Gastroesophageal sphincter (tissue), 4 donors: ENCODE data around the gene GMDS. TPM values are rescaled to one million over a fixed set of nuclear protein-coding genes. Genes with fewer than 3 reads are reported as not detected.
A peak's percentile ranks its signal among the peaks of the same experiment; 100 is the strongest.

Experiments
- ATAC-seq: fragments of 150-250 bp; one replicate; pipeline ENCODE4 v1.9.1; 2016; ENCODE audit warnings: mild to moderate bottlenecking, moderate library complexity
- H3K27ac ChIP-seq, 4 donors: fragments of 200-600 bp; sonication (generic) in 3 of 4; 1 replicate in 3 of 4; 2 replicates in 1 of 4; pipeline ENCODE4 v1.5.1; 2016 to 2019
- H3K27me3 ChIP-seq: fragments of 200-600 bp; sonication (generic); one replicate; pipeline ENCODE4 v1.5.1; 2019
- H3K36me3 ChIP-seq, 2 donors: fragments of 200-600 bp; sonication (generic); one replicate each; pipeline ENCODE4 v1.5.1; 2019; ENCODE audit warnings: control low read depth in 1 of 2
- H3K4me1 ChIP-seq, 3 donors: fragments of 200-600 bp; sonication (generic); 1 replicate in 2 of 3; 2 replicates in 1 of 3; pipeline ENCODE4 v1.5.1; 2016 to 2019; ENCODE audit warnings: control low read depth in 2 of 3
- H3K4me3 ChIP-seq, 2 donors: fragments of 200-600 bp; sonication (generic); one replicate each; pipeline ENCODE4 v1.5.1; 2019; ENCODE audit warnings: mild to moderate bottlenecking in 1 of 2, moderate library complexity in 1 of 2
- H3K9me3 ChIP-seq, 3 donors: fragments of 200-600 bp; sonication (generic); one replicate each; pipeline ENCODE4 v1.5.1; 2017 to 2019; ENCODE audit warnings: control low read depth in 2 of 3
- CTCF ChIP-seq, 4 experiments: fragments of 200-600 bp in 2 of 4; fragments of 450-650 bp in 2 of 4; sonication (generic) in 1 of 4; IDR thresholded peaks; one replicate each; pipeline ENCODE4 v1.5.1; 2017 to 2019; ENCODE audit warnings: antibody characterized with exemption in 4 of 4, mild to moderate bottlenecking in 2 of 4, moderate library complexity in 2 of 4
- EP300 ChIP-seq: sonication (generic); formaldehyde crosslinking; IDR thresholded peaks from one replicate; pipeline ENCODE4 v1.6.1; 2017; ENCODE audit warnings: antibody characterized with exemption, mild to moderate bottlenecking
- POLR2A ChIP-seq, 2 donors: fragments of 450-650 bp; IDR thresholded peaks; one replicate each; pipeline ENCODE4 v1.6.1; 2017; ENCODE audit warnings: antibody characterized with exemption in 2 of 2, mild to moderate bottlenecking in 2 of 2, moderate library complexity in 1 of 2
- POLR2AphosphoS5 ChIP-seq: sonication (generic); formaldehyde crosslinking; IDR thresholded peaks from one replicate; pipeline ENCODE4 v1.6.1; 2017; ENCODE audit warnings: antibody characterized with exemption
- WGBS, 2 donors: methylation state at CpG; one replicate each; pipeline ENCODE4 v1.1.5; 2018; ENCODE audit warnings: low coverage in 1 of 2; 5-methylcytosine and 5-hydroxymethylcytosine counted together
- total RNA-seq, 4 donors: library from RNA; depleted of rRNA; stranded (reverse); fragments of >200 nt; gene quantifications; one replicate each; pipeline ENCODE4 v1.1.0, GENCODE V29; 2016

The GMDS gene
- total RNA-seq, 4 donors from 2014 or later = 5.0 to 14.7 (median 6.4) TPM

GRCh38 chr6:1787894-1788293 is 457.5 kb downstream of the GMDS start:
- no peaks in the 10 kb centered on the region for H3K36me3 ChIP-seq
- no peak overlapping the region for H3K4me3 ChIP-seq
- H3K9me3 ChIP-seq = no peaks in the 10 kb centered on the region
- H3K4me1 ChIP-seq = no peaks in the 10 kb centered on the region
- 19 to 29% methylated on average over 3 to 5 of the region's 8 CpGs for WGBS, 2 donors
- TF ChIP-seq EP300 (no peak), CTCF (IDR thresholded peaks at IDR 0.05) (no peak), POLR2A (IDR thresholded peaks at IDR 0.05) (no peak), POLR2AphosphoS5 (no peak)
- H3K27me3 ChIP-seq = no peaks in the 10 kb centered on the region
- no peak overlapping the region for H3K27ac ChIP-seq
- ATAC-seq = peak; percentile 40

GRCh38 chr6:1786455-1787453 is 458.7 kb downstream of the GMDS start:
- no peak for ATAC-seq
- H3K4me3 ChIP-seq = no peak overlapping the region
- no peak overlapping the region for H3K27ac ChIP-seq
- no peaks in the 10 kb centered on the region for H3K4me1 ChIP-seq
- 93 to 95% methylated on average over 11 to 15 of the region's 15 CpGs for WGBS, 2 donors
- no peaks in the 10 kb centered on the region for H3K9me3 ChIP-seq
- TF ChIP-seq EP300 = no peak
- no peak for TF ChIP-seq POLR2A (IDR thresholded peaks at IDR 0.05)
- no peak for TF ChIP-seq POLR2AphosphoS5
- no peak for TF ChIP-seq CTCF (IDR thresholded peaks at IDR 0.05)
- H3K27me3 ChIP-seq = no peaks in the 10 kb centered on the region
- H3K36me3 ChIP-seq = no peaks in the 10 kb centered on the region

- H3K27me3 ChIP-seq = no peaks in the 10 kb centered on the region
- no peak overlapping the region for H3K27ac ChIP-seq
- H3K4me1 ChIP-seq = no peaks in the 10 kb centered on the region
- peak; percentile 48 for ATAC-seq
- H3K36me3 ChIP-seq = no peaks in the 10 kb centered on the region
- H3K4me3 ChIP-seq = no peak overlapping the region
- no peaks in the 10 kb centered on the region for H3K9me3 ChIP-seq
- no peak for TF ChIP-seq EP300
- TF ChIP-seq POLR2A (IDR thresholded peaks at IDR 0.05) = no peak
- WGBS, 2 donors = 52 to 67% methylated on average over 1 to 5 of the region's 6 CpGs
Measured at GRCh38 chr6:1784422-1784884, 461.0 kb downstream of the GMDS start.

- 98 to 100% methylated on average over 1 to 4 of the region's 4 CpGs for WGBS, 2 donors
- ATAC-seq = no peak
- Histone ChIP-seq H3K36me3 (no peaks in the 10 kb centered on the region), H3K27ac (no peak overlapping the region), H3K9me3 (no peaks in the 10 kb centered on the region), H3K27me3 (no peaks in the 10 kb centered on the region), H3K4me1 (peaks cover 0 to 13% (median 0%) of the 10 kb centered on the region in 3 donors), H3K4me3 (no peak overlapping the region)
- TF ChIP-seq CTCF (IDR thresholded peaks at IDR 0.05) (no peak), POLR2A (IDR thresholded peaks at IDR 0.05) (no peak), POLR2AphosphoS5 (no peak), EP300 (no peak)
Measured at GRCh38 chr6:1781817-1782184, 463.6 kb downstream of the GMDS start.

GRCh38 chr6:1781152-1781816 is 464.1 kb downstream of the GMDS start:
- H3K4me1 ChIP-seq = peaks cover 0 to 13% (median 0%) of the 10 kb centered on the region in 3 donors
- H3K36me3 ChIP-seq = no peaks in the 10 kb centered on the region
- TF ChIP-seq POLR2A (IDR thresholded peaks at IDR 0.05) (no peak), EP300 (no peak), CTCF (IDR thresholded peaks at IDR 0.05) (no peak), POLR2AphosphoS5 (no peak)
- H3K9me3 ChIP-seq = no peaks in the 10 kb centered on the region
- H3K27ac ChIP-seq = no peak overlapping the region
- no peaks in the 10 kb centered on the region for H3K27me3 ChIP-seq
- 93% methylated on average over 4 of the region's 11 CpGs; no CpG with 5 or more reads in 1 of the 2 donors for WGBS, 2 donors
- no peak overlapping the region for H3K4me3 ChIP-seq
- ATAC-seq = no peak
